Measurements from ENCODE around the gene ADPRHL1.
"Not testable (repeated sequence)": the region's sequence is repeated elsewhere in the genome, so short reads cannot be mapped to it uniquely, and the experiment has no call there.

Gene ADPRHL1

DNA sequence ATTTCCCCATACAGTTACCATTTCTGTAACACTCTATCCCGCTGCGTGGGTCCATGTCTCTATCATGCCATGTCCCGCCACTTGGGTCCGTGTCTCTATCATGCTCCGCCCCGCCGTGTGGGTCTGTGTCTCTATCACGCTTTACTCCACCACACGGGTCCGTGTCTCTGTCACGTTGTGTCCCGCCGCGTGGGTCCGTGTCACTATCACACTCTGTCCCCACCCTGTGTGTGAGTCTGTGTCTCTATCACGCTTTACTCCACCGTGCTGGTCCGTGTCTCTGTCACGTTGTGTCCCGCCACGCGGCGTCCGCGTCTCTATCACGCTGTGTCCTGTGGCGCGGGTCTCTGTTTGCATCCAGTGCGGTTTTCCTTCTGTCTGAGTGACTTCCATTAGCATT, 11.6 kb downstream of the ADPRHL1 start:
- no peak overlapping the region for H3K4me2 ChIP-seq (ENCODE audit: low read length)
- H3K9ac ChIP-seq (ENCODE audit: low read length): no peak overlapping the region
- peaks cover 3% of the 10 kb centered on the region for H3K36me3 ChIP-seq (replicated peaks; ENCODE audit: low read depth, low read length)
- no peak for TF ChIP-seq EZH2phosphoT487 (IDR thresholded peaks at IDR 0.05; ENCODE audit: low read depth)
- TF ChIP-seq, protein P1, sequence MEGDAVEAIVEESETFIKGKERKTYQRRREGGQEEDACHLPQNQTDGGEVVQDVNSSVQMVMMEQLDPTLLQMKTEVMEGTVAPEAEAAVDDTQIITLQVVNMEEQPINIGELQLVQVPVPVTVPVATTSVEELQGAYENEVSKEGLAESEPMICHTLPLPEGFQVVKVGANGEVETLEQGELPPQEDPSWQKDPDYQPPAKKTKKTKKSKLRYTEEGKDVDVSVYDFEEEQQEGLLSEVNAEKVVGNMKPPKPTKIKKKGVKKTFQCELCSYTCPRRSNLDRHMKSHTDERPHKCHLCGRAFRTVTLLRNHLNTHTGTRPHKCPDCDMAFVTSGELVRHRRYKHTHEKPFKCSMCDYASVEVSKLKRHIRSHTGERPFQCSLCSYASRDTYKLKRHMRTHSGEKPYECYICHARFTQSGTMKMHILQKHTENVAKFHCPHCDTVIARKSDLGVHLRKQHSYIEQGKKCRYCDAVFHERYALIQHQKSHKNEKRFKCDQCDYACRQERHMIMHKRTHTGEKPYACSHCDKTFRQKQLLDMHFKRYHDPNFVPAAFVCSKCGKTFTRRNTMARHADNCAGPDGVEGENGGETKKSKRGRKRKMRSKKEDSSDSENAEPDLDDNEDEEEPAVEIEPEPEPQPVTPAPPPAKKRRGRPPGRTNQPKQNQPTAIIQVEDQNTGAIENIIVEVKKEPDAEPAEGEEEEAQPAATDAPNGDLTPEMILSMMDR (IDR thresholded peaks at IDR 0.05; ENCODE audit: low read depth, low read length): no peak
- H4K20me1 ChIP-seq (ENCODE audit: insufficient read depth, low read length): no peaks in the 10 kb centered on the region
- no peak overlapping the region for H3K4me3 ChIP-seq (ENCODE audit: low read length)
- no peak overlapping the region for H3K27ac ChIP-seq (ENCODE audit: low read length)
- H2AFZ ChIP-seq (ENCODE audit: low read depth, low read length): no peak overlapping the region
- H3K27me3 ChIP-seq (ENCODE audit: low read depth, low read length): no peaks in the 10 kb centered on the region
- H3K79me2 ChIP-seq (ENCODE audit: low read length): no peaks in the 10 kb centered on the region
- peaks cover 4% of the 10 kb centered on the region; the same call in 1 of the 2 replicates for H3K9me3 ChIP-seq (ENCODE audit: insufficient read depth, low read length)
- peaks cover 21% of the 10 kb centered on the region for H3K4me1 ChIP-seq (ENCODE audit: low read length)

DNA sequence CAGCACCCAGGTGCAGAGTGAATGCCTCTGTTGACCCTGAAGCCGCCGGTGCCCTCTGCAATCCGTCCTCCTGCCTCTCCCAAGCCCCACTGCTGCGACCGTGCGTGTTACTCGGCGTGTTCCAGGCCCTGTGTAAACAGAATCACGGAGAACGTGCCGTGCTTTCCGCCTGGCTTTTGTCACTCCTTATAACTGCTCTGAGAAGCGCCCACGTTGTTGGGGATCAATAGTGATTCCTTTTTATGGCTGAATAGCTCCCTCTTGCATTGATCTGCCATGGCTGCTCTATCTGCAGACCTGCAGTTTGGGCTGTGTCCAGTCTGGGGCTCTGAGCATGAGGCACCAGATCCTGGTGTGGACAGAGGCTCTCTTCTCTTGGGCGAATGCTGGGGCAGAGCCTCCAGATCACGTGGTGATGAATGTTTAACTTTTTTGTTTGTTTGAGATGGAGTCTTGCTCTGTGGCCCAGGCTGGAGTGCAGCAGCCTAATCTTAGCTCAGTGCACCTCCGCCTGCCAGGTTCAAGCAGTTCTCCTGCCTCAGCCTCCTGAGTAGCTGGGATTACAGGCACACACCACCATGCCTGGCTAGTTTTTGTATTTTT, 15.8 kb downstream of the ADPRHL1 start:
- Histone ChIP-seq H3K9ac (ENCODE audit: low read length) (no peak overlapping the region), H3K27me3 (ENCODE audit: low read depth, low read length) (no peaks in the 10 kb centered on the region), H3K4me1 (ENCODE audit: low read length) (no peaks in the 10 kb centered on the region), H3K4me2 (ENCODE audit: low read length) (no peak overlapping the region), H2AFZ (ENCODE audit: low read depth, low read length) (no peak overlapping the region), H3K9me3 (ENCODE audit: insufficient read depth, low read length) (no peaks in the 10 kb centered on the region), H3K36me3 (replicated peaks; ENCODE audit: low read depth, low read length) (no peaks in the 10 kb centered on the region), H3K4me3 (ENCODE audit: low read length) (no peak overlapping the region), H4K20me1 (ENCODE audit: insufficient read depth, low read length) (no peaks in the 10 kb centered on the region), H3K27ac (ENCODE audit: low read length) (no peak overlapping the region), H3K79me2 (ENCODE audit: low read length) (no peaks in the 10 kb centered on the region)
- no peak for TF ChIP-seq EZH2phosphoT487 (IDR thresholded peaks at IDR 0.05; ENCODE audit: low read depth)

DNA sequence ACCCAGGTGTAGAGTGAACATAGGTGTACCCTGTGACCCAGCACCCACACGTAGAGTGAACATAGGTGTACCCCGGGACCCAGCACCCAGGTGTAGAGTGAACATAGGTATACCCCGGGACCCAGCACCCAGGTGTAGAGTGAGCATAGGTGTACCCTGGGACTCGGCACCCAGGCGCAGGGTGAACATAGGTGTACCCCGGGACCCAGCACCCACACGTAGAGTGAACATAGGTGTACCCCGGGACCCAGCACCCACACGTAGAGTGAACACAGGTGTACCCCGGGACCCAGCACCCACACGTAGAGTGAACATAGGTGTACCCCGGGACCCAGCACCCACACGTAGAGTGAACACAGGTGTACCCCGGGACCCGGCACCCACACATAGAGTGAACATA, 16.4 kb downstream of the ADPRHL1 start:
- not testable (repeated sequence) for H3K4me3 ChIP-seq (ENCODE audit: low read length); H3K27me3 ChIP-seq (ENCODE audit: low read depth, low read length); H3K9me3 ChIP-seq (ENCODE audit: insufficient read depth, low read length); H3K79me2 ChIP-seq (ENCODE audit: low read length); H3K27ac ChIP-seq (ENCODE audit: low read length); H3K36me3 ChIP-seq (replicated peaks; ENCODE audit: low read depth, low read length); H3K4me2 ChIP-seq (ENCODE audit: low read length); H2AFZ ChIP-seq (ENCODE audit: low read depth, low read length); H3K9ac ChIP-seq (ENCODE audit: low read length); H4K20me1 ChIP-seq (ENCODE audit: insufficient read depth, low read length); H3K4me1 ChIP-seq (ENCODE audit: low read length)

DNA sequence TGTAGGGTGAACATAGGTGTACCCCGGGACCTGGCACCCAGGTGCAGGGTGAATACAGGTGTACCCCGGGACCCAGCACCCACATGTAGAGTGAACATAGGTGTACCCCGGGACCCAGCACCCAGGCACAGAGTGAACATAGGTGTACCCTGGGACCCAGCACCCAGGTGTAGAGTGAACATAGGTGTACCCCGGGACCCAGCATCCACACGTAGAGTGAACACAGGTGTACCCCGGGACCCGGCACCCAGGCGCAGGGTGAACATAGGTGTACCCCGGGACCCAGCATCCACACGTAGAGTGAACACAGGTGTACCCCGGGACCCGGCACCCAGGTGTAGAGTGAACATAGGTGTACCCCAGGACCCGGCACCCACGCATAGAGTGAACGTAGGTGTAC, 17.4 kb downstream of the ADPRHL1 start:
- H3K9me3 ChIP-seq (ENCODE audit: insufficient read depth, low read length); H3K27ac ChIP-seq (ENCODE audit: low read length); H3K9ac ChIP-seq (ENCODE audit: low read length); H2AFZ ChIP-seq (ENCODE audit: low read depth, low read length); H3K4me1 ChIP-seq (ENCODE audit: low read length); H3K79me2 ChIP-seq (ENCODE audit: low read length); H3K4me2 ChIP-seq (ENCODE audit: low read length); H3K27me3 ChIP-seq (ENCODE audit: low read depth, low read length); H3K4me3 ChIP-seq (ENCODE audit: low read length); H4K20me1 ChIP-seq (ENCODE audit: insufficient read depth, low read length); H3K36me3 ChIP-seq (replicated peaks; ENCODE audit: low read depth, low read length): not testable (repeated sequence)

DNA sequence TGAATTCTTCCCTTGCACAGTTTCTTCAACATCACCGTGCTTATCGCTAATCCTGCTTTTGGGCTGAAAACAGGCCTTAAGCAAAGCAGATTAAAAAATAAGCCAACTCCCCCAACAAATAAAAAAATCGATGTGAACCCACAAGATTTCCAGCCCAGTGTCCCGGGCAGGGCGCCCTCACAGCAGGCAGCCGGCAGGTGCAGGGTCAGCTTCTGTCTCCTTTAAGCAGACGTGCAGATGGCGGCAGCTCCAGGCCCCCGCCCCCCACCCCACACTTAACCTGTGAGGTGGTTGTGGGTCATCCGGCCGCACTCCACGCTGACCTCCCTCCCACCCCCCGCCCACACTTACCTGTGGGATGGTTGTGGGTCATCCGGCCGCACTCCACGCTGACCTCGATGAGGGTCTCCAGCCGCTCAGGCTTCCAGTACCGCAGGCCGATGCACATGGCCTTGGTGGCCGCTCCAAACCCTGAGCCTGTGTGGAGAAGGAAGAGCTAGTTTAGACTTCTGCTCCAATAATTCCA, 19.8 kb downstream of the ADPRHL1 start:
- Histone ChIP-seq H3K27me3 (ENCODE audit: low read depth, low read length) (no peaks in the 10 kb centered on the region), H3K36me3 (replicated peaks; ENCODE audit: low read depth, low read length) (no peaks in the 10 kb centered on the region), H4K20me1 (ENCODE audit: insufficient read depth, low read length) (no peaks in the 10 kb centered on the region), H3K4me1 (ENCODE audit: low read length) (no peaks in the 10 kb centered on the region), H3K79me2 (ENCODE audit: low read length) (no peaks in the 10 kb centered on the region), H3K27ac (ENCODE audit: low read length) (no peak overlapping the region), H3K4me3 (ENCODE audit: low read length) (no peak overlapping the region), H3K9me3 (ENCODE audit: insufficient read depth, low read length) (no peaks in the 10 kb centered on the region), H3K9ac (ENCODE audit: low read length) (no peak overlapping the region), H2AFZ (ENCODE audit: low read depth, low read length) (no peak overlapping the region), H3K4me2 (ENCODE audit: low read length) (no peak overlapping the region)
- TF ChIP-seq, protein P1 (IDR thresholded peaks at IDR 0.05; ENCODE audit: low read depth, low read length): no peak
- TF ChIP-seq EZH2phosphoT487 (IDR thresholded peaks at IDR 0.05; ENCODE audit: low read depth): no peak
